HK-2 (cell line): ENCODE measurements around the gene CLBA1.

Source experiments
- DNase-seq: peaks from one replicate; pipeline ENCODE4 v3.0.0-alpha.2; 2018; ENCODE audit not compliant: unreplicated experiment

Gene CLBA1

GRCh38 chr14:104979758-104980610, 5.6 kb upstream of the CLBA1 start:
- DNase-seq: peak; percentile 77

- no peak for DNase-seq
Measured at GRCh38 chr14:104980611-104981531, 4.7 kb upstream of the CLBA1 start.

GRCh38 chr14:104981699-104982541, 3.7 kb upstream of the CLBA1 start:
- DNase-seq: no peak

GRCh38 chr14:104982548-104983230, 2.9 kb upstream of the CLBA1 start:
- no peak for DNase-seq

- no peak for DNase-seq
Measured at GRCh38 chr14:104983231-104983721, 2.3 kb upstream of the CLBA1 start.

- DNase-seq: no peak
Measured at GRCh38 chr14:104984056-104984894, 1.3 kb upstream of the CLBA1 start.

- no peak for DNase-seq
Measured at GRCh38 chr14:104986487-104987164, 1.0 kb downstream of the CLBA1 start.

- no peak for DNase-seq
Measured at GRCh38 chr14:104989236-104989950, 3.8 kb downstream of the CLBA1 start.

- DNase-seq: no peak
Measured at GRCh38 chr14:104989951-104990303, 4.3 kb downstream of the CLBA1 start.

- no peak for DNase-seq
Measured at GRCh38 chr14:104991896-104992230, 6.3 kb downstream of the CLBA1 start.

GRCh38 chr14:104992501-104992900, 6.9 kb downstream of the CLBA1 start:
- no peak for DNase-seq

GRCh38 chr14:104993306-104993705, 7.7 kb downstream of the CLBA1 start:
- no peak for DNase-seq

GRCh38 chr14:104993808-104994591, 8.4 kb downstream of the CLBA1 start:
- DNase-seq: no peak

- no peak for DNase-seq
Measured at GRCh38 chr14:104994978-104995377, 9.4 kb downstream of the CLBA1 start.

- no peak for DNase-seq
Measured at GRCh38 chr14:104996032-104996431, 10.4 kb downstream of the CLBA1 start.

- DNase-seq: no peak
Measured at GRCh38 chr14:104996483-104996882, 10.9 kb downstream of the CLBA1 start.

- DNase-seq: no peak
Measured at GRCh38 chr14:104998801-104999200, 13.2 kb downstream of the CLBA1 start.

- no peak for DNase-seq
Measured at GRCh38 chr14:104999361-104999760, 13.8 kb downstream of the CLBA1 start.
